ENCODE data around the gene EP400. TPM values are rescaled to one million over a fixed set of nuclear protein-coding genes. Genes with fewer than 3 reads are reported as not detected.

Gene EP400
- total RNA-seq, 1 experiment from 2014 or later, result 61.7 TPM

DNA sequence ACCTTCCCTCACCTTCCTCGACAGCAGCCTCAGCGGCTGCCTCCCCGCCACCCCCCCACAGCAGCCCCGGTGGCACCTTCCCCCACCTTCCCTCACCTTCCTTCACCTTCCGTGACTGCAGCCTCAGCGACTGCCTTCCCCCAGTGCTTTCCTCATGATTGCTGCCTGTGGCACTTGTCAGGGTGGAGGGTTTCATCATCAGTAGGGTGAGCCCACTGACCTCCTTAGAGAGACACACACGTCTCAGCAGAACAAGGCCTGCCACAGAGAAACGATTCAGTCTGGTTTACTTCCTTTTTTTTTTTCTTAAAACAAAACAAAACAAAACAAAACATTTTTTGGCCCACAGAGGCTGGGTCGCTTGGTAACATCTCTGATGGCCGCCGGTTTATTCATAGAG, 75.0 kb downstream of the EP400 start:
- H3K27me3 Mint-ChIP-seq (ENCODE audit: low read depth), result no peaks in the 10 kb centered on the region; the same call in 1 of the 2 replicates
- WGBS (ENCODE audit: extremely low coverage, insufficient read length, low lambda C conversion rate), result no CpG with 5 or more reads among the region's 11 CpGs

More for the DNA sequence above, 75.0 kb downstream of the EP400 start:
- Histone ChIP-seq H3K18ac (ENCODE audit: insufficient read length, low read depth, low read length) (no peak overlapping the region), H4K5ac (ENCODE audit: insufficient read length, low read depth, low read length) (no peak overlapping the region), H3K4me1 (ENCODE audit: insufficient read depth, low read length) (no peaks in the 10 kb centered on the region), H3K27ac (ENCODE audit: insufficient read length, low read depth, low read length) (no peak overlapping the region), H2AK5ac (ENCODE audit: insufficient read length, low read length) (no peak overlapping the region), H2BK20ac (ENCODE audit: low read depth, low read length, poor library complexity, severe bottlenecking) (no peak overlapping the region), H3K27me3 (ENCODE audit: insufficient read depth, low read length) (no peaks in the 10 kb centered on the region), H3K79me1 (ENCODE audit: insufficient read depth, low read depth, low read length, poor library complexity, severe bottlenecking) (no peaks in the 10 kb centered on the region), H3K23ac (ENCODE audit: insufficient read length, low read depth, low read length) (no peak overlapping the region), H3K9me3 (ENCODE audit: control insufficient read depth, low read depth, low read length) (no peaks in the 10 kb centered on the region), H3K9ac (ENCODE audit: extremely low read depth, insufficient read length, low read length) (no peak overlapping the region), H3K4ac (ENCODE audit: low read depth, low read length) (no peak overlapping the region), H2BK15ac (ENCODE audit: low read depth, low read length) (no peak overlapping the region), H3K56ac (ENCODE audit: insufficient read length, low read depth, low read length) (no peak overlapping the region), H4K91ac (ENCODE audit: insufficient read length, low read depth, low read length) (no peak overlapping the region), H3K23me2 (ENCODE audit: insufficient read length, low read depth, low read length, poor library complexity, severe bottlenecking) (no peaks in the 10 kb centered on the region), H3K14ac (ENCODE audit: insufficient read depth, low read length) (no peak overlapping the region), H3T11ph (ENCODE audit: low read length) (no peak overlapping the region), H3K79me2 (ENCODE audit: insufficient read depth, low read length) (no peaks in the 10 kb centered on the region), H2BK5ac (ENCODE audit: insufficient read length, low read length) (no peak overlapping the region), H3K4me2 (ENCODE audit: insufficient read depth, insufficient read length, low read length) (no peak overlapping the region), H4K20me1 (ENCODE audit: control insufficient read depth, insufficient read depth, insufficient read length) (no peaks in the 10 kb centered on the region), H2BK12ac (ENCODE audit: insufficient read length, low read depth, low read length) (no peak overlapping the region), H2AFZ (ENCODE audit: low read length) (no peak overlapping the region), H4K8ac (replicated peaks; ENCODE audit: insufficient read length, low read depth, low read length) (no peak overlapping the region), H2BK120ac (ENCODE audit: low read depth, low read length, poor library complexity, severe bottlenecking) (no peak overlapping the region)
- DNase-seq, result no peak
- Mint-ChIP-seq H3K4me3 (no peak overlapping the region; a peak in 1 of 5 replicates), H3K36me3 (ENCODE audit: insufficient read depth in 1 of 3, low read depth in 3 of 3) (peaks cover 34 to 84% (median 83%) of the 10 kb centered on the region in 3 experiments; a peak in 6 of 7 replicates), H3K27ac (0 out of 7 replicates have a peak overlapping the region, but pooled peaks of 1 of the 3 experiments have one; percentile 83), H3K9me3 (no peaks in the 10 kb centered on the region), H3K4me1 (no peaks in the 10 kb centered on the region)
- TF ChIP-seq CTCF (conservative IDR thresholded peaks at IDR 0.05), result no peak
